Fibroblast of the aortic adventitia (primary cell): ENCODE data around the gene MCM8. TPM values are rescaled to one million over a fixed set of nuclear protein-coding genes. Genes with fewer than 3 reads are reported as not detected.

Experiments
- DNase-seq: peaks from one replicate; pipeline ENCODE4 v3.0.0-alpha.2; 2010; ENCODE audit warnings: low read depth
- H3K4me3 ChIP-seq: 2 replicates; pipeline ENCODE4 v1.5.1; 2011; ENCODE audit warnings: low read depth, mild to moderate bottlenecking, control low read depth, low read length, moderate library complexity
- small RNA-seq: library from RNA; depleted of rRNA; stranded (forward); fragments of <200 nt; gene quantifications from one replicate; pipeline ENCODE3, GENCODE V24; 2012
- total RNA-seq: library from RNA; depleted of rRNA; stranded (reverse); fragments of >200 nt; gene quantifications from 2 replicates; pipeline ENCODE4 v1.2.3, GENCODE V29; 2012; ENCODE audit warnings: low replicate concordance
- TF ChIP-seq, protein P1 (sequence below): IDR thresholded peaks from 2 replicates; pipeline ENCODE4 v1.5.1; 2011; ENCODE audit warnings: mild to moderate bottlenecking, low read length, control low read depth, inconsistent platforms; ENCODE audit not compliant: insufficient read depth

The MCM8 gene
- total RNA-seq, 1 donor, result 17.5 TPM

- no peak for DNase-seq
- H3K4me3 ChIP-seq, result no peak overlapping the region
- TF ChIP-seq, protein P1, sequence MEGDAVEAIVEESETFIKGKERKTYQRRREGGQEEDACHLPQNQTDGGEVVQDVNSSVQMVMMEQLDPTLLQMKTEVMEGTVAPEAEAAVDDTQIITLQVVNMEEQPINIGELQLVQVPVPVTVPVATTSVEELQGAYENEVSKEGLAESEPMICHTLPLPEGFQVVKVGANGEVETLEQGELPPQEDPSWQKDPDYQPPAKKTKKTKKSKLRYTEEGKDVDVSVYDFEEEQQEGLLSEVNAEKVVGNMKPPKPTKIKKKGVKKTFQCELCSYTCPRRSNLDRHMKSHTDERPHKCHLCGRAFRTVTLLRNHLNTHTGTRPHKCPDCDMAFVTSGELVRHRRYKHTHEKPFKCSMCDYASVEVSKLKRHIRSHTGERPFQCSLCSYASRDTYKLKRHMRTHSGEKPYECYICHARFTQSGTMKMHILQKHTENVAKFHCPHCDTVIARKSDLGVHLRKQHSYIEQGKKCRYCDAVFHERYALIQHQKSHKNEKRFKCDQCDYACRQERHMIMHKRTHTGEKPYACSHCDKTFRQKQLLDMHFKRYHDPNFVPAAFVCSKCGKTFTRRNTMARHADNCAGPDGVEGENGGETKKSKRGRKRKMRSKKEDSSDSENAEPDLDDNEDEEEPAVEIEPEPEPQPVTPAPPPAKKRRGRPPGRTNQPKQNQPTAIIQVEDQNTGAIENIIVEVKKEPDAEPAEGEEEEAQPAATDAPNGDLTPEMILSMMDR, result no peak
These were observed 91.4 kb downstream of the MCM8 start for GRCh38 chr20:6041808-6042265.

GRCh38 chr20:6044115-6044514 lies 93.7 kb downstream of the MCM8 start:
- no peak overlapping the region for H3K4me3 ChIP-seq
- TF ChIP-seq, protein P1, result no peak
- DNase-seq, result no peak

GRCh38 chr20:6045566-6045965 lies 95.1 kb downstream of the MCM8 start:
- TF ChIP-seq, protein P1, result no peak
- no peak overlapping the region for H3K4me3 ChIP-seq
- DNase-seq, result no peak

DNA sequence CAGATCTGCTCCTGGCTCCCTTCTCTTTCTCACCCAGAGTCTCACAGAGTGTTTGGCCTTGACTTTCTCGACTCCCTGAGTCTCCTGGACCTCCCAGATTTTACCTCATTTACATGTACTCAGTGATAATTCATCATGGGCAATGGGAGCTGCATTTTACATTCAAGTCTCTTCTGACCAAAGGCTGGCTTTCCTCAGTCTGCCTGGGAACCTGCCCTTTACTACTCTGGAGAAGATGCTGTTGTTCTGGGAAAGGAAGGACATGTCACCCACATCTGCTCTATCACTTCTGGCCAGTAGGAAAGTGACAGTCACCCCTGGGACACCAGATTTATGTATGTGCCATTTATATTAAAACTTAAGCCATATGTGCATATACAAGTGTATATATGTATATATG lies 96.0 kb downstream of the MCM8 start:
- H3K4me3 ChIP-seq, result no peak overlapping the region
- DNase-seq, result no peak
- TF ChIP-seq, protein P1, result no peak

- DNase-seq, result no peak
- no peak overlapping the region for H3K4me3 ChIP-seq
- TF ChIP-seq, protein P1, result no peak
These were observed 97.9 kb downstream of the MCM8 start for GRCh38 chr20:6048391-6048790.

Small RNA genes within 50 kb of the gene (small RNA-seq; reads per million reads assigned to genes)
- gene RF00019 (not detected), gene RN7SL498P (not detected)

Other genes starting within 250 kb of the MCM8 start
- gene SHLD1, start 200.3 kb upstream of the MCM8 start, total RNA-seq, result 1.2 and 2.0 TPM in 2 replicates
- gene CHGB, start 39.1 kb upstream of the MCM8 start, total RNA-seq, result not detected in 2 replicates
- 4.1 and 8.0 TPM in 2 replicates for gene TRMT6, start 119 bp upstream of the MCM8 start, total RNA-seq
- gene CRLS1, start 55.5 kb downstream of the MCM8 start, total RNA-seq, result 50.4 and 74.6 TPM in 2 replicates
- 0.09 TPM in 1 of 2 replicates, not detected in the other for gene LRRN4, start 103.4 kb downstream of the MCM8 start, total RNA-seq
- 2.9 and 8.8 TPM in 2 replicates for gene FERMT1, start 172.4 kb downstream of the MCM8 start, total RNA-seq